Tibial nerve (tissue), 4 donors: Measurements from ENCODE around the gene DLGAP1.

ENCODE experiments used
- EP300 ChIP-seq, 2 donors: sonication (generic); formaldehyde crosslinking; IDR thresholded peaks; one replicate each; pipeline ENCODE4 v1.6.1; 2017; ENCODE audit warnings: antibody characterized with exemption in 2 of 2, mild to moderate bottlenecking in 1 of 2
- POLR2A ChIP-seq, 2 donors: fragments of 450-650 bp; IDR thresholded peaks; one replicate each; pipeline ENCODE4 v1.6.1; 2017; ENCODE audit warnings: antibody characterized with exemption in 2 of 2, mild to moderate bottlenecking in 2 of 2, moderate library complexity in 2 of 2
- TF ChIP-seq, protein P1 (sequence below), 5 experiments: fragments of 200-600 bp in 3 of 5; fragments of 450-650 bp in 2 of 5; sonication (generic) in 3 of 5; IDR thresholded peaks; one replicate each; pipeline ENCODE4 v1.5.1; 2016 to 2019; ENCODE audit warnings: antibody characterized with exemption in 5 of 5, mild to moderate bottlenecking in 3 of 5, moderate library complexity in 2 of 5

GRCh38 chr18:3607309-3608098 lies 847.6 kb downstream of the DLGAP1 start:
- TF ChIP-seq, protein P1, sequence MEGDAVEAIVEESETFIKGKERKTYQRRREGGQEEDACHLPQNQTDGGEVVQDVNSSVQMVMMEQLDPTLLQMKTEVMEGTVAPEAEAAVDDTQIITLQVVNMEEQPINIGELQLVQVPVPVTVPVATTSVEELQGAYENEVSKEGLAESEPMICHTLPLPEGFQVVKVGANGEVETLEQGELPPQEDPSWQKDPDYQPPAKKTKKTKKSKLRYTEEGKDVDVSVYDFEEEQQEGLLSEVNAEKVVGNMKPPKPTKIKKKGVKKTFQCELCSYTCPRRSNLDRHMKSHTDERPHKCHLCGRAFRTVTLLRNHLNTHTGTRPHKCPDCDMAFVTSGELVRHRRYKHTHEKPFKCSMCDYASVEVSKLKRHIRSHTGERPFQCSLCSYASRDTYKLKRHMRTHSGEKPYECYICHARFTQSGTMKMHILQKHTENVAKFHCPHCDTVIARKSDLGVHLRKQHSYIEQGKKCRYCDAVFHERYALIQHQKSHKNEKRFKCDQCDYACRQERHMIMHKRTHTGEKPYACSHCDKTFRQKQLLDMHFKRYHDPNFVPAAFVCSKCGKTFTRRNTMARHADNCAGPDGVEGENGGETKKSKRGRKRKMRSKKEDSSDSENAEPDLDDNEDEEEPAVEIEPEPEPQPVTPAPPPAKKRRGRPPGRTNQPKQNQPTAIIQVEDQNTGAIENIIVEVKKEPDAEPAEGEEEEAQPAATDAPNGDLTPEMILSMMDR (IDR thresholded peaks at IDR 0.05) = no peak
- no peak for TF ChIP-seq POLR2A (IDR thresholded peaks at IDR 0.05)
- no peak for TF ChIP-seq EP300 (IDR thresholded peaks at IDR 0.05)
